Panc1 (cell line): Measurements from ENCODE around the gene SPAG6. TPM values are rescaled to one million over a fixed set of nuclear protein-coding genes. Genes with fewer than 3 reads are reported as not detected.
"Not testable (repeated sequence)": the region's sequence is repeated elsewhere in the genome, so short reads cannot be mapped to it uniquely, and the experiment has no call there.

Experiments used
- ATAC-seq: fragments of 200-7000 bp; cut with Tn5 transposase; 2 replicates; pipeline ENCODE4 v1.9.1; 2020; ENCODE audit warnings: mild to moderate bottlenecking, moderate library complexity
- BruUV-seq: library from RNA; stranded (reverse); fragments of 400-500 nt; replicated peaks from 2 replicates; lab custom pipeline; 2021; lab: Mats Ljungman, UMichigan
- CTCF ChIA-PET: fragments of 300-600 bp; sonication (Branson Sonifier 250); formaldehyde crosslinking; loops from one replicate; lab custom pipeline; 2022; ENCODE audit warnings: antibody characterized with exemption; lab: Charles Lee
- POLR2A ChIA-PET: fragments of 300-600 bp; sonication (Branson Sonifier 250); formaldehyde crosslinking; loops from one replicate; lab custom pipeline; 2022; ENCODE audit warnings: antibody characterized with exemption; lab: Charles Lee
- DNase-seq: peaks from one replicate; pipeline ENCODE4 v3.0.0-alpha.2; 2010; ENCODE audit warnings: low read depth, low spot score
- H3K27ac ChIP-seq: 2 replicates; pipeline ENCODE4 v1.5.1; 2011; ENCODE audit warnings: mild to moderate bottlenecking, low read length, inconsistent platforms
- H3K27me3 ChIP-seq: fragments of 200-500 bp; sonication (Bioruptor generic); 2 replicates; pipeline ENCODE4 v1.6.0; 2014; ENCODE audit warnings: low read length, inconsistent platforms; ENCODE audit not compliant: control insufficient read depth, insufficient read depth
- H3K36me3 ChIP-seq: fragments of 200-500 bp; sonication (Bioruptor generic); 2 replicates; pipeline ENCODE4 v1.5.1; 2014; ENCODE audit warnings: inconsistent platforms, mild to moderate bottlenecking, low read length, moderate library complexity; ENCODE audit not compliant: control insufficient read depth, insufficient read depth
- H3K4me1 ChIP-seq: 2 replicates; pipeline ENCODE4 v1.5.1; 2011; ENCODE audit warnings: inconsistent platforms, mild to moderate bottlenecking, low read length, moderate library complexity; ENCODE audit not compliant: control insufficient read depth, insufficient read depth
- H3K4me3 ChIP-seq, 2 experiments: 2 replicates each; pipeline ENCODE4 v1.5.1; 2011 to 2012; ENCODE audit warnings: low read depth in 2 of 2, low read length in 2 of 2, mild to moderate bottlenecking in 2 of 2, inconsistent platforms in 1 of 2, moderate library complexity in 1 of 2
- H3K9me3 ChIP-seq: fragments of 200-500 bp; sonication (Bioruptor generic); 2 replicates; pipeline ENCODE4 v1.5.1; 2014; ENCODE audit warnings: low read depth, mild to moderate bottlenecking, inconsistent platforms, low read length, moderate library complexity; ENCODE audit not compliant: control insufficient read depth, insufficient read depth
- POLR2AphosphoS5 ChIP-seq: IDR thresholded peaks from 2 replicates; pipeline ENCODE4 v1.6.1; 2012; ENCODE audit warnings: mild to moderate bottlenecking, low read depth, low read length, moderate library complexity
- SIN3A ChIP-seq: IDR thresholded peaks from 2 replicates; pipeline ENCODE4 v1.6.1; 2012; ENCODE audit warnings: low read depth, mild to moderate bottlenecking, low read length, moderate library complexity, borderline replicate concordance; ENCODE audit not compliant: insufficient read depth
- TCF7L2 ChIP-seq: IDR thresholded peaks from 2 replicates; pipeline ENCODE4 v1.6.1; 2011; ENCODE audit warnings: mild to moderate bottlenecking, low read depth, low read length, inconsistent platforms
- in situ Hi-C: cut with HindIII; loops from 2 replicates; pipeline ENCODE4 v1.10.0; 2016; ENCODE audit warnings: low sequenced_read_pairs, low pct_unique_long_range_greater_than_20kb
- intact Hi-C: fragments of 100-400 bp; cut with micrococcal nuclease; formaldehyde crosslinking; loops from one replicate; pipeline ENCODE4 v1.10.0; 2022; ENCODE audit not compliant: unreplicated experiment
- total RNA-seq: library from RNA; stranded (reverse); gene quantifications from one replicate; pipeline ENCODE4 v1.2.1, GENCODE V29; 2021; ENCODE audit not compliant: unreplicated experiment
- TF ChIP-seq, protein P1 (sequence below): fragments of 450-650 bp; IDR thresholded peaks from 2 replicates; pipeline ENCODE4 v1.5.1; 2017; ENCODE audit warnings: mild to moderate bottlenecking
- TF ChIP-seq, protein P2 (sequence below), 2 experiments: IDR thresholded peaks; 2 replicates each; pipeline ENCODE4 v1.6.1; 2011 to 2012; ENCODE audit warnings: low read depth in 2 of 2, control low read depth in 1 of 2, low read length in 1 of 2, mild to moderate bottlenecking in 1 of 2, moderate library complexity in 1 of 2; ENCODE audit not compliant: insufficient read depth in 1 of 2

Gene SPAG6
- total RNA-seq, 1 experiment from 2014 or later: not detected

GRCh38 chr10:22308390-22308789 is 36.9 kb upstream of the SPAG6 start:
- Histone ChIP-seq H3K4me3 (no peak overlapping the region), H3K27ac (no peak overlapping the region), H3K4me1 (no peaks in the 10 kb centered on the region), H3K9me3 (no peaks in the 10 kb centered on the region), H3K27me3 (no peaks in the 10 kb centered on the region), H3K36me3 (no peaks in the 10 kb centered on the region)
- TF ChIP-seq, protein P1, sequence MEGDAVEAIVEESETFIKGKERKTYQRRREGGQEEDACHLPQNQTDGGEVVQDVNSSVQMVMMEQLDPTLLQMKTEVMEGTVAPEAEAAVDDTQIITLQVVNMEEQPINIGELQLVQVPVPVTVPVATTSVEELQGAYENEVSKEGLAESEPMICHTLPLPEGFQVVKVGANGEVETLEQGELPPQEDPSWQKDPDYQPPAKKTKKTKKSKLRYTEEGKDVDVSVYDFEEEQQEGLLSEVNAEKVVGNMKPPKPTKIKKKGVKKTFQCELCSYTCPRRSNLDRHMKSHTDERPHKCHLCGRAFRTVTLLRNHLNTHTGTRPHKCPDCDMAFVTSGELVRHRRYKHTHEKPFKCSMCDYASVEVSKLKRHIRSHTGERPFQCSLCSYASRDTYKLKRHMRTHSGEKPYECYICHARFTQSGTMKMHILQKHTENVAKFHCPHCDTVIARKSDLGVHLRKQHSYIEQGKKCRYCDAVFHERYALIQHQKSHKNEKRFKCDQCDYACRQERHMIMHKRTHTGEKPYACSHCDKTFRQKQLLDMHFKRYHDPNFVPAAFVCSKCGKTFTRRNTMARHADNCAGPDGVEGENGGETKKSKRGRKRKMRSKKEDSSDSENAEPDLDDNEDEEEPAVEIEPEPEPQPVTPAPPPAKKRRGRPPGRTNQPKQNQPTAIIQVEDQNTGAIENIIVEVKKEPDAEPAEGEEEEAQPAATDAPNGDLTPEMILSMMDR: no peak
- TF ChIP-seq SIN3A: no peak
- no peak for TF ChIP-seq POLR2AphosphoS5
- no peak for TF ChIP-seq TCF7L2
- TF ChIP-seq, protein P2, sequence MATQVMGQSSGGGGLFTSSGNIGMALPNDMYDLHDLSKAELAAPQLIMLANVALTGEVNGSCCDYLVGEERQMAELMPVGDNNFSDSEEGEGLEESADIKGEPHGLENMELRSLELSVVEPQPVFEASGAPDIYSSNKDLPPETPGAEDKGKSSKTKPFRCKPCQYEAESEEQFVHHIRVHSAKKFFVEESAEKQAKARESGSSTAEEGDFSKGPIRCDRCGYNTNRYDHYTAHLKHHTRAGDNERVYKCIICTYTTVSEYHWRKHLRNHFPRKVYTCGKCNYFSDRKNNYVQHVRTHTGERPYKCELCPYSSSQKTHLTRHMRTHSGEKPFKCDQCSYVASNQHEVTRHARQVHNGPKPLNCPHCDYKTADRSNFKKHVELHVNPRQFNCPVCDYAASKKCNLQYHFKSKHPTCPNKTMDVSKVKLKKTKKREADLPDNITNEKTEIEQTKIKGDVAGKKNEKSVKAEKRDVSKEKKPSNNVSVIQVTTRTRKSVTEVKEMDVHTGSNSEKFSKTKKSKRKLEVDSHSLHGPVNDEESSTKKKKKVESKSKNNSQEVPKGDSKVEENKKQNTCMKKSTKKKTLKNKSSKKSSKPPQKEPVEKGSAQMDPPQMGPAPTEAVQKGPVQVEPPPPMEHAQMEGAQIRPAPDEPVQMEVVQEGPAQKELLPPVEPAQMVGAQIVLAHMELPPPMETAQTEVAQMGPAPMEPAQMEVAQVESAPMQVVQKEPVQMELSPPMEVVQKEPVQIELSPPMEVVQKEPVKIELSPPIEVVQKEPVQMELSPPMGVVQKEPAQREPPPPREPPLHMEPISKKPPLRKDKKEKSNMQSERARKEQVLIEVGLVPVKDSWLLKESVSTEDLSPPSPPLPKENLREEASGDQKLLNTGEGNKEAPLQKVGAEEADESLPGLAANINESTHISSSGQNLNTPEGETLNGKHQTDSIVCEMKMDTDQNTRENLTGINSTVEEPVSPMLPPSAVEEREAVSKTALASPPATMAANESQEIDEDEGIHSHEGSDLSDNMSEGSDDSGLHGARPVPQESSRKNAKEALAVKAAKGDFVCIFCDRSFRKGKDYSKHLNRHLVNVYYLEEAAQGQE (IDR thresholded peaks at IDR 0.05; ENCODE audit: insufficient read depth in 1 of 2, low read depth in 2 of 2, low read length in 1 of 2): no peak
- intact Hi-C loops (no loop called here), in situ Hi-C loops (no loop called here)
- POLR2A ChIA-PET: no interaction called here
- no TSS peak for BruUV-seq
- CTCF ChIA-PET: no interaction called here
- peak; percentile 84 for ATAC-seq
- DNase-seq: peak; percentile 89

DNA sequence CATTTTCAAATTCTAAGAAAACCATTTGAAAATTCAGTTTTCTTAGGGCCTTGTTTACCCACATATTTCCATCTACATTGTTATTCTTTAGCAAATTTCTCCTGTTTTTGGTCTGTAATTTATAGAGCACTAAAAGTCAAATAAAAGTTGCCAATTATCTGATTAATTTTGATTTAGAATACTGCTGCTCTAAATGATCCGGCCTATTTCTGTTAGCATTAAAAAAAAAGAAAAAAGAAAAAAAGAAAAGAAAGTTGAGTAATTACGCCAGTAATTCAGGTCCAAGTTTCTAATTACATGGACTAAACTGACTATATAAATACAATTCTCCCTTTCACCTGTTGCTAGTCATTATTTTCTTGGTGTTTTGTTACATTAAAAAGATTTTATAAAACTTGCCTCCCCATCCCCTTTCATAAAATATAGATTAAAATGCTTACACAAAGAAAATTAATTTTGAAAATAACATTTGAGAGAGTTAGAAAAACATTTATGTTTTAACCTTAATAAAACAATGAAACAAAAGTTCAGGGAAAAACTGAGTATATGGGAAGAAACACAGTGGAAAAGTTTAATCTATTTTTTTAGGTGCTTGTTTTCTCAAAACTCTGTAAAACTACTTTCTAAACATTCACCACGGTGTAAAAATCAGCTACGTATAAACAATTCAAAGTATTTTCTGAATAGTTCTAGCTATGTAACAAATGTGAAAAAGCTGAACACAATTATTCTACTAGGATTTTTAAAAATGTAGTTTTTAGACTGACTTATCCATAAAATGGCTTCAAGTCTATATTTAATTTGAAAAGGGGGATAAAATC is 35.9 kb upstream of the SPAG6 start:
- in situ Hi-C loops: no loop called here
- Histone ChIP-seq H3K9me3 (no peaks in the 10 kb centered on the region), H3K27me3 (no peaks in the 10 kb centered on the region), H3K27ac (no peak overlapping the region), H3K4me1 (no peaks in the 10 kb centered on the region), H3K36me3 (no peaks in the 10 kb centered on the region), H3K4me3 (no peak overlapping the region)
- no peak for ATAC-seq
- ChIA-PET CTCF (no interaction called here), POLR2A (no interaction called here)
- DNase-seq: no peak
- no peak for TF ChIP-seq SIN3A
- no peak for TF ChIP-seq TCF7L2
- TF ChIP-seq, protein P1: no peak
- TF ChIP-seq POLR2AphosphoS5: no peak
- TF ChIP-seq, protein P2 (IDR thresholded peaks at IDR 0.05; ENCODE audit: insufficient read depth in 1 of 2, low read depth in 2 of 2, low read length in 1 of 2): no peak
- intact Hi-C loops: no loop called here
- BruUV-seq: no TSS peak

- H3K4me3 ChIP-seq, BruUV-seq, H3K4me1 ChIP-seq, H3K27ac ChIP-seq, ATAC-seq, DNase-seq, H3K36me3 ChIP-seq, H3K27me3 ChIP-seq, CTCF ChIA-PET, intact Hi-C loops, H3K9me3 ChIP-seq, in situ Hi-C loops, POLR2A ChIA-PET: not testable (repeated sequence)
These were observed 35.3 kb upstream of the SPAG6 start for GRCh38 chr10:22310012-22310411.
